Thyroid gland (tissue), 4 donors: ENCODE results near the gene LOXHD1.
A peak's percentile ranks its signal among the peaks of the same experiment; 100 is the strongest.

ENCODE experiments used
- POLR2A ChIP-seq, 2 donors: fragments of 450-650 bp; IDR thresholded peaks; one replicate each; pipeline ENCODE4 v1.6.1; 2017; ENCODE audit warnings: antibody characterized with exemption in 2 of 2, mild to moderate bottlenecking in 2 of 2, moderate library complexity in 1 of 2
- TF ChIP-seq, protein P1 (sequence below), 6 experiments: fragments of 200-600 bp in 3 of 6; fragments of 450-650 bp in 3 of 6; sonication (generic) in 3 of 6; IDR thresholded peaks; one replicate each; pipeline ENCODE4 v1.5.1; 2016 to 2019; ENCODE audit warnings: antibody characterized with exemption in 6 of 6, mild to moderate bottlenecking in 2 of 6, inconsistent platforms in 1 of 6, moderate library complexity in 1 of 6

DNA sequence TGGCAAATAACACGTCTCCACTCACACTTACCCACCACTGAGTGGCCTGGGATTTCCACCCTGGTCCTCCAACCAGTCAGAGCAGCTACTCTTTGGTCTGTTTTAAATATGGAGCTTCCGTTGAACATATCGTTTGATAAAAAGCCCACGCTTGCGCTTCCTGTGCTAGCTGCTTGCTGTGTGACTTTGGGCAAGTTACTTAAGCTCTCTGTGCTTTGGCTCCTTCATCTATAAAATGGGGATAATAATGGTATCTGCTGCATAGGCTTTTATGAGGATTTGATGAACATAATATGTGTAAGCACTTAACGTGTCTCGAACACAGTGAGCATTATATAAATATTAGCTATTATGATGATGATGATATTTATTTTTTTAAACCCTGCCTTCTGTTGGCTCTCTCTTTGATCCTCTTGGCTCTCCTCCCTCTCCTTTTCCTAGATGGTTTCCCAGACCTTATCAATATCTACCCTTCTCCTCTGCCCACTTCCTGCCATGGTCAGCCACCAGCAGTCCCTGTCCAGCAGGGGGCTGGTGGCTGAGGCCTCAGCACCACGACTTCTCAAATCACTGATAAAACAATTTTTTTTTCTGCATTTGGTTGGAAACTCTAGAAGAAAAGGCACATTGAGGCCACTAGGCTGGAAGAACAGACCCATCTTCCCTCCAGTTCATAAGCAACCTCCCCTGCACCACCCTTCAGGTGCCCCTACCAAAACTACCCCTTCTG lies 191.9 kb downstream of the LOXHD1 start:
- TF ChIP-seq, protein P1, sequence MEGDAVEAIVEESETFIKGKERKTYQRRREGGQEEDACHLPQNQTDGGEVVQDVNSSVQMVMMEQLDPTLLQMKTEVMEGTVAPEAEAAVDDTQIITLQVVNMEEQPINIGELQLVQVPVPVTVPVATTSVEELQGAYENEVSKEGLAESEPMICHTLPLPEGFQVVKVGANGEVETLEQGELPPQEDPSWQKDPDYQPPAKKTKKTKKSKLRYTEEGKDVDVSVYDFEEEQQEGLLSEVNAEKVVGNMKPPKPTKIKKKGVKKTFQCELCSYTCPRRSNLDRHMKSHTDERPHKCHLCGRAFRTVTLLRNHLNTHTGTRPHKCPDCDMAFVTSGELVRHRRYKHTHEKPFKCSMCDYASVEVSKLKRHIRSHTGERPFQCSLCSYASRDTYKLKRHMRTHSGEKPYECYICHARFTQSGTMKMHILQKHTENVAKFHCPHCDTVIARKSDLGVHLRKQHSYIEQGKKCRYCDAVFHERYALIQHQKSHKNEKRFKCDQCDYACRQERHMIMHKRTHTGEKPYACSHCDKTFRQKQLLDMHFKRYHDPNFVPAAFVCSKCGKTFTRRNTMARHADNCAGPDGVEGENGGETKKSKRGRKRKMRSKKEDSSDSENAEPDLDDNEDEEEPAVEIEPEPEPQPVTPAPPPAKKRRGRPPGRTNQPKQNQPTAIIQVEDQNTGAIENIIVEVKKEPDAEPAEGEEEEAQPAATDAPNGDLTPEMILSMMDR (IDR thresholded peaks at IDR 0.05), result peak in 1 of 6 experiments; percentile 17
- TF ChIP-seq POLR2A (IDR thresholded peaks at IDR 0.05), result no peak
